WERI-Rb-1 (cell line): Measurements from ENCODE around the gene CAGE1.

Experiments used
- DNase-seq: peaks from one replicate; pipeline ENCODE4 v3.0.0-alpha.2; 2020
- H3K27ac ChIP-seq: fragments of 250-450 bp; sonication (Bioruptor Pico); 2 replicates; pipeline ENCODE4 v1.5.1; 2020; ENCODE audit warnings: mild to moderate bottlenecking, moderate library complexity
- H3K27me3 ChIP-seq: fragments of 250-450 bp; sonication (Bioruptor Pico); 2 replicates; pipeline ENCODE4 v1.5.1; 2021; ENCODE audit warnings: mild to moderate bottlenecking, low read depth, moderate library complexity; ENCODE audit not compliant: insufficient read depth, severe bottlenecking
- H3K36me3 ChIP-seq: fragments of 250-450 bp; sonication (Bioruptor Pico); 2 replicates; pipeline ENCODE4 v1.5.1; 2020; ENCODE audit warnings: mild to moderate bottlenecking, moderate library complexity
- H3K4me3 ChIP-seq: 2 replicates; pipeline ENCODE4 v1.5.1; 2011; ENCODE audit warnings: low read depth, mild to moderate bottlenecking, control low read depth, low read length
- H3K9me3 ChIP-seq: fragments of 250-450 bp; sonication (Bioruptor Pico); 2 replicates; pipeline ENCODE4 v1.5.1; 2021; ENCODE audit warnings: mild to moderate bottlenecking, moderate library complexity; ENCODE audit not compliant: severe bottlenecking
- TF ChIP-seq, protein P1 (sequence below): IDR thresholded peaks from 2 replicates; pipeline ENCODE4 v1.5.1; 2011; ENCODE audit warnings: low read depth, mild to moderate bottlenecking, control low read depth, inconsistent platforms, low read length

CAGE1 gene

DNA sequence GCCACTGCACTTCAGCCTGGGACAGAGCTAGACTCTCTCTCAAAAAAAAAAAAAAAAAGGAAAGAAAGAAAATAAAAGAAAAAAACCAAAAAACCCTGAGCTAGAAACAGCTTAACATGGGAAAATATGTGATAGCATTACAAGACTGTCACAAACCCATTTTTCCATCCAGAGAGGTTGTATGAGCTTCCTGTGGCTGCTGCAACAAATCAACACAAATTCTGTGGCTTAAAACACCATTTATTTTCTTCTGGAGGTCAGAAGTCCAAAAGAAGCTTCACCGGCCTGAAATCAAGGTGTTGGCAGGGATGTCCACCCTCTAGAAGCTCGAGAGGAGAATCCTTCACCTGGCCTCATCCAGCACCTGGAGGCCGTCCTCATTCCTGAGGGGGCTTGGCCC lies 54.9 kb downstream of the CAGE1 start:
- H3K4me3 ChIP-seq, result no peak overlapping the region
- no peak for DNase-seq
- H3K27ac ChIP-seq, result no peak overlapping the region
- H3K36me3 ChIP-seq, result no peaks in the 10 kb centered on the region
- TF ChIP-seq, protein P1, sequence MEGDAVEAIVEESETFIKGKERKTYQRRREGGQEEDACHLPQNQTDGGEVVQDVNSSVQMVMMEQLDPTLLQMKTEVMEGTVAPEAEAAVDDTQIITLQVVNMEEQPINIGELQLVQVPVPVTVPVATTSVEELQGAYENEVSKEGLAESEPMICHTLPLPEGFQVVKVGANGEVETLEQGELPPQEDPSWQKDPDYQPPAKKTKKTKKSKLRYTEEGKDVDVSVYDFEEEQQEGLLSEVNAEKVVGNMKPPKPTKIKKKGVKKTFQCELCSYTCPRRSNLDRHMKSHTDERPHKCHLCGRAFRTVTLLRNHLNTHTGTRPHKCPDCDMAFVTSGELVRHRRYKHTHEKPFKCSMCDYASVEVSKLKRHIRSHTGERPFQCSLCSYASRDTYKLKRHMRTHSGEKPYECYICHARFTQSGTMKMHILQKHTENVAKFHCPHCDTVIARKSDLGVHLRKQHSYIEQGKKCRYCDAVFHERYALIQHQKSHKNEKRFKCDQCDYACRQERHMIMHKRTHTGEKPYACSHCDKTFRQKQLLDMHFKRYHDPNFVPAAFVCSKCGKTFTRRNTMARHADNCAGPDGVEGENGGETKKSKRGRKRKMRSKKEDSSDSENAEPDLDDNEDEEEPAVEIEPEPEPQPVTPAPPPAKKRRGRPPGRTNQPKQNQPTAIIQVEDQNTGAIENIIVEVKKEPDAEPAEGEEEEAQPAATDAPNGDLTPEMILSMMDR, result no peak
- H3K27me3 ChIP-seq, result no peaks in the 10 kb centered on the region
- H3K9me3 ChIP-seq, result no peaks in the 10 kb centered on the region

DNA sequence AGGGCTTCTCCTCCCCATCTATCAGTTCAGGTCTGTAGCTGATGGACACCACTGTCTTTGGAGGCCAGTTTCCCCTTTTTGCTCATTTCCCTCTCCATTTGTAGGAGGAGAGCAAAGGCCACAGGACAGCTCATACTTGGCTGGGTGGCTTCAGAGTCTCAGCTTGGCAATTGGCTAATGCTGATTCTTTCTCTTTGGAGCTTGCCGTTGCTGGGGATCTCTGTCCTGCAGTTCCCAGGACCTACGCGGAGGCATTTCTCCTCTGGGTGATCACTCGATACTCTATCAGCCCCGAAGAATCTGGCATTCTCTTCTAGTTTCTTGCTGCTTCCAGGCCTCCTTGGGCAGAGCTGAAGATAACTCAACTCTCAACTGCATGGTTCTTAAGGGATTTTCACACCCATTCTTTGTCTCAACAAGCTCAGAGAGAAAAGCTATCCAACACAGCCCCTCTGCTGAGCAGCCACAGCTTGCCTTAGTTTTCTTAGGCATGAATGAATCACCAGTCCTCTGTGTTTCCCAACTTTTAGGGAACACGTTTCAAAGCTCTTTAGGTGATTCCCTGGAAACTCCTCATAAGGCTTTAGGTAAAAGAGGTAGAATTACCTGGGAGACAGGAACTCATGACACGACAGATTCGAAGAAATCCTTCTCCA lies 57.3 kb downstream of the CAGE1 start:
- no peak for DNase-seq
- no peak overlapping the region for H3K27ac ChIP-seq
- H3K9me3 ChIP-seq, result no peaks in the 10 kb centered on the region
- H3K4me3 ChIP-seq, result no peak overlapping the region
- H3K36me3 ChIP-seq, result no peaks in the 10 kb centered on the region
- TF ChIP-seq, protein P1, result no peak
- H3K27me3 ChIP-seq, result no peaks in the 10 kb centered on the region

DNA sequence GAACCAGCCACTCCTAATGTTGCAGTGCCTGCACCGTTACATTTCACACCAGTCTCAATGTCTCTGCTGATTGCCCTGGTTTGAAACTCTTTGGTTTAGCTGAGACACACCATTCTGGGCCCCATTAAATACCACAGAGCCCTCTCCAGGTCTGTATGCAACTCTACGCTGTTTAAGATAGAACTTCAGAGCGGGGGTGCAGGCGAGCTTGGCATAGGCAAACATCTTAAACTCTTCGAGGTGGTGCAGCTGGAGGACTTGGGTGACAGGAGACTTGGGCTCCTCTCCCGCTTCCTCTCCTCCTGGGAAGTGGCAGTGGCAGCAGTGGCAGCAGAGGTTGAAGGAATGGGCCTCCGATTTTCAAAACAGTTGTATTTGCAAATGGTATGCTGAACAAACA lies 58.1 kb downstream of the CAGE1 start:
- Histone ChIP-seq H3K4me3 (no peak overlapping the region), H3K27ac (no peak overlapping the region), H3K9me3 (no peaks in the 10 kb centered on the region), H3K36me3 (no peaks in the 10 kb centered on the region), H3K27me3 (no peaks in the 10 kb centered on the region)
- TF ChIP-seq, protein P1, result no peak
- DNase-seq, result no peak

DNA sequence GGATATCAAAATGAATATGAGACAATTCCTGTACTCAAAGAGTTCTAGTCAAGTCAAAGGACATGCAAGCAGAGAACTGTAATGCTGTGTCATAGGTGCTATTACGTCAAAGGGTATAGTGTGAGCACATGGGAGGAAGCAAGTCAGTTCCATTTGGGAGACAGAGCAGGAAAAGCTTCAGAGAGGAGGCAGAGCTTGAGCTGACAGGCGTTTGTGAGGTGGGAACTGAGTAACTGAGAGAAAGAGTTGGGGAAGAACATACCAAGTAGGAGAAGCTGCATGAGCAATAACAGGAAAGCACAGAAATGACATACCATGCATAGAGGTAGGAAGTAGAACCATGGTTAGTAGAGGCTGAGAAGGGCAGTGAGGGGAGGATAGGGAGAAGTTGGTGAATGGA lies 61.3 kb downstream of the CAGE1 start:
- Histone ChIP-seq H3K36me3 (no peaks in the 10 kb centered on the region), H3K27me3 (no peaks in the 10 kb centered on the region), H3K4me3 (no peak overlapping the region), H3K9me3 (peaks cover 4% of the 10 kb centered on the region), H3K27ac (no peak overlapping the region)
- DNase-seq, result no peak
- TF ChIP-seq, protein P1, result no peak

DNA sequence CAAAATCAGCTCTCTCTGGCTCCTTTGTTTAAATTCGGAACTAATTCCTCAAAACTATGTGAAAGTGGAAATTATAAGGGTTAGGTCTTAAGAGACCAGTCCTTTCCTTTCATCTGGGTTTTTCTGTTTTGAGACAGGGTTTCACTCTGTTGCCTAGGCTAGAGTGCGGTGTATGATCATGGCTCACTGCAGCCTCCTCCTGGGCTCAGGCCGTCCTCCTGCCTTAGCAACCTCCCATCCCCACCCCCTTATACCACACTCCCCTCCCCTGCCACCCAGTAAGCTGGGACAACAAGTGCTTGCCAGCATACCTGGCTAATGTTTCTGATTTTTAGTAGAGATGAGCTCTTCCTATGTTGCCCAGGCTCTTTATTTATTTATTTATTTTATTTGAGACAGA lies 63.8 kb downstream of the CAGE1 start:
- Histone ChIP-seq H3K27ac (no peak overlapping the region), H3K27me3 (no peaks in the 10 kb centered on the region), H3K36me3 (no peaks in the 10 kb centered on the region), H3K9me3 (peaks cover 10% of the 10 kb centered on the region), H3K4me3 (no peak overlapping the region)
- no peak for DNase-seq
- TF ChIP-seq, protein P1, result no peak

DNA sequence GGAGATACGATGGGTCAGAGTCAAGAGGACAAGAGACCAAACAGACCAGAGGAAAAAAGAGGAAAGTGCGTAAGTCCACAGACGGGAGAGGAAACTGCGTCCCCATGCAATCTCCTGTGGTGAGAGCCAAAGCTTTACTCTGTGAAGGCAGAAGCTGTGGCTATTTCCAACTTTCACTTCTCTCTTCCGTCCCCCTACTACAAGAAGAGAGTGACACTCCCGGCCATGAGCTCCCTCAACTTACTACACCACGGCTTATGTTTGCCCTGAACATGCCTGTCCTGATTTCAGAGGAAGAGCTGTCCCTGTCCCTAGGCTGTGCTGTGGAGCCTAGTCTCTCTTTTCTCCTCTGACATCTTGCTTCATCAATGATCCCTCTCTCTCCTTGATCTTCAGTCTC lies 65.0 kb downstream of the CAGE1 start:
- Histone ChIP-seq H3K27me3 (no peaks in the 10 kb centered on the region), H3K9me3 (peaks cover 10% of the 10 kb centered on the region), H3K4me3 (no peak overlapping the region), H3K36me3 (no peaks in the 10 kb centered on the region), H3K27ac (no peak overlapping the region)
- TF ChIP-seq, protein P1, result no peak
- DNase-seq, result no peak
